ENCODE measurements around the gene IRS1.

IRS1 gene

DNA sequence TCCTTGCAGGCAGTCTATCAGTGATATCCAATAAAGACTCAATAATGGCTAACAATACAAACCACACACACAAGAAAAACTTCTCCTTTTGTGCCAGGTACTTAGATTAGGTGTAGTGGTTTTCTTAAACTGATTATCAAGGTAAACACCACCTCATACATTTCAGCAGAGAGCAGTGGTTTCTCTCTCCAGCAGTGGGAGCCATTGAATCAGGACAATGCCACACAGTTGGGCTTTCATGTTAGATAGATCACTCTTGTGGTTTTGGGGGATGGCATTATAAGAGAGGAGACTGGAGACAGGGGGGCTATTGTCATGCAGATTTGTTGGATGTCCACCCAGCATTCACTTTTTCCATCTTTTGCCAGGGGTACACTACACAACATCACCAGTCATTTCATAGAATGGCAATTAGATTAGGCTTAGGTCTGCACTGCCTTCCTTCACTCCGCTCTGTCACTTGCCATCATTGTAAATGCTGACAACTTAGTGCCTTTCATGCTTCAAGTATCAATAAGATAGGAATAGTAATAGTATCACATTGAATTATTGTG, 13.6 kb upstream of the IRS1 start:
- DNase-seq = no peak

DNA sequence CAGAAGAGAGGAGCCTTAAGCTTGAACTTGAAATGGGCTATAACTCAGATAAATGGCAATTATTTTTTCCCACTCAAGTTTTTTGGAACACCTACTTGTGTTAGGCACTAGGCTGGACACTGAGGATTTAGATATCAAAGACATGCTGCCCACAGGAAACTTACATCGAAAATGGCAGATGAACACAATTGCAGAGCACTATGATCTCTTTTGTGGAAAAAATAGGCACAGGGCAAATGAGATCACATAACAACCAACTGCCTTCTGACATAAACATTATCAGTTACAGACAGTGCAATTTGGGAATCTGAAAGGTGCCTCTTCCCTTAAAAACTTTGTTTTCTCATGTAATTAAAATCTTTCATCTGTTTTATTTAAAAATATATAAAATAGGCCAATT, 3.8 kb upstream of the IRS1 start:
- DNase-seq = no peak

DNA sequence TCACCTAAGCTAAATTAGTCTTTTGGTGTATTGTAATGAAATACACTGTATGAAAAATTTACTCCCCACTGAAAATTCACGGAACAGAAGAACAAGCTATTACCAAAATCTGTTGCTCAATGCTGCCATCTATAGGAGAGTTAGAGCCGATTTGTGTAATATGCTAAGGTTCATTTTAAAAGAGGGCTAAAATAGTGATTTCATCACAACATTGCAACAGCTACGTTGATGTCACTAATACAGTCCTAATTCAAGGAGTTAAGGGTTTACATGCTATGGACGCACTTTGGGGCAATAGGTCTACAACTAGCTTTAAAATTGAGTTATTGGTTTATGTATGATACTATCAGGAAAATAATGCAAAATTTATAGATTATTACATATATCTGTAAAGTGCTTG, 3.0 kb upstream of the IRS1 start:
- DNase-seq = peak; percentile 8

DNA sequence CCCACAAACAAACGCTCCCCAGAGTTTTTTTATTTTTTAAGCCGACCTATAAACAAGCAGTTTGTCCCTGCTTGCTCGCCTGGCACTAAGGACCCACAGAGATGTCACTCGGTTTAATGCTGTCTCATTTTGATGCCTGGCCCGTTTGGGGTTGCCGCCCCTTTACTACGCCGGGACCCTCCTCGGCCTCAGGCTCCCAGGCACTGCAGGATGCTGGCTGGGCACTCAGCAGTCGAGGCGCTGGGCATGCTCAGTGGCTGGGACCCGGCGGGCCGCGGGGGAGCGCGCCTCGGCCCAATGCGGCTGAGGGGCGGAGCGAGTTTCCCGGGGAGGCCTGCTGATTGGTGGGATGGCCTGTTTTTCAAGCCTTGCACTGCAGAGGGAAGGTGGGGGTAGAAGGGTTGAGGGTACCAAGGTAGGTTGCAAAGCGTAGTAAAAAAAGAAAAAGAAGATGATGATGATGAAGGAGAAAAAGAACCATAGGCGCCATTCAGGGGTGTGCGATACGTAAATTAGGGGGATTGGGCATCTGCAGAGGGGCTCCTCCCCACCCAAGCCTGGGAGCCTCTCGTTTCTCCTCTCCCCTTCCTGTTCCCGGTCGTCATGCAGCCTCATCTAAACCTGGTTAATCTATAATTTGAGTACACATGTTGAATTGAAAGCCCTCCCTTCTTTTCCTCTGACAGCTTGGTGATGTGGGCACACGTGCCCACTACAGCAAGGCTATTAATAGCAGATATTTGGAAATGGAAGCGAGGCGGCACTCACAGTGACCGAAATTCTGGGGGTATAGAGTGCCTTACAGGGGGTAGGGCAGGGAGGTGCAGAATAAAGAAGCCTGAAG, 1.5 kb upstream of the IRS1 start:
- peak; percentile 47 for DNase-seq

DNA sequence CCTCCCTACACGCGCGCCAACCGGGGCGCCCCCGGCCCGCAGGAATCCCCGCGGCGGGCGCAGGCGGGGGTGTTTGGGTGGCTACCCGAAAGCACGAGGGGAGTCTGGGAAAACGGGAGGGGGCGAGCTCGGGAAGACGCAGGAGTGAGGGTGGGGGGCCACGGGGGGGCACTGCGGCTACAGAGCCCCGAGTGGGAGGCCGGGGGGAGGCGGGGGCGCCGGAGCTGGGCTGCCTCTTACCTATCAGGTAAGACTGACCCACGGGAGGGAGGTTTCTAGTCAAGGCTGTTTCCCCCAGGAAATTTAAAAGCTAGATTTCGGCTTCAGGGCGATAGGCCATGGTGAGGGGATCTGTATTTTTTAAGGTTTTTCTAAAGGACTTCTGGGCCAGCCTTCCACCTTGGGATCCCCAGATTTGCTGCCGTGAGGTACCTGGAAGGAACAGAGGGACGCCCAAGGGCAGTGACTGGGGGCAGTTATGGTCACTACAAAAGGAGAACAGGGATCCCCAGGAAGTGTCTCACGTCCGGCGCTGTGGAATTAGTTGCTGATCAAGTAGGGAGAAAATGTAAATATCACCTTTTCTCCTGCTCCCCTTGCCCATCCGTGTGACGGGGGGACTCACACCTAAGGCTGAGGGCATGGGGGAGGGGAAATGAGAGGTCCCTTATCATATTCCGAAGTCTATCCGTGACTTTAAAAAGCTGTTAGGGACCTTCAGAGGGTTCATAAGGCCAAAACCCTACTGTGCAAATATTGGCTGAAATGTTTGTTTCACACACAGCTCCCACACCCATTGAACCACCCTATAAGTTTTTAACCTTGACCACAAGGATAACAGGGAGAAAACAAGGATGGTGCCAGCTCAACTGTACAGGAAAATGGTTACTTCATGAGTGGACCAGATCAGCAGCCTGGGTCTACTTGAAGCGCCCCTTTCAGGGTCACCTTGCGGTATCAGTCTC, 638 bp upstream of the IRS1 start:
- no peak for DNase-seq

DNA sequence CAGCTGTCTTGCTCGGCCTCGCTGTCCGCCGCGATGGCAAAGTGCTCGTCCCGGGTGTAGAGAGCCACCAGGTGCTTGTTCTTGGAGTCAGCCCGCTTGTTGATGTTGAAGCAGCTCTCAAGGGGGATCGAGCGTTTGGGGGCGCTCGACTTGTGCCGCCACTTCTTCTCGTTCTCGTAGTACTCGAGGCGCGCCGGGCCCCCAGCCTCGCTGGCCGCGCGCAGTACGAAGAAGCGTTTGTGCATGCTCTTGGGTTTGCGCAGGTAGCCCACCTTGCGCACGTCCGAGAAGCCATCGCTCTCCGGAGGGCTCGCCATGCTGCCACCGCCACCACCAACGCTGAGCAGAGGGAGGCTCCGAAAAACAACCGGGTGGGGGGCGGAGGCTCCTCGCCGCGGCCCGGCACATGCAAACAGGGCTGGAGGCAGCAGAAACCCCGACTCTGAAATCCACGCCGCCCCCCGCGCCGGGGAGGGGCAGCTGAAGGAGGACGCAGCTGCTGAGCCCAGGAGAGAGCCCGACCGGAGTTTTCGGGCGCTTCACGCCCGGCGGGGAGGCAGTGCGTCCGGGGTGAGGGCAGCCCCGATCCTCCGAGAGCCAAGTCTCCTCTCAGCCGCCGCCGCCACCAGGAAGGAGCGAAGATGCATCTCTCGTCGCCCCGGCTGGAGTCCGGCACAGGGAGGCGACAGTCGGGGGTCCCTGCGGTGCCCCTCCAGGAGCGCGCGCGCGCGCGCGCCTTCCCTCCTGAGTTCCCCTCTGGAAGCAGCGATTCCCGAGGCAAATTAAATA, 1.0 kb downstream of the IRS1 start:
- peak; percentile 31 for DNase-seq

- no peak for DNase-seq
Measured at GRCh38 chr2:226797989-226798421, 1.6 kb downstream of the IRS1 start.

- DNase-seq = no peak
Measured at GRCh38 chr2:226797289-226797988, 2.2 kb downstream of the IRS1 start.

- no peak for DNase-seq
Measured at GRCh38 chr2:226796840-226797288, 2.8 kb downstream of the IRS1 start.

- DNase-seq = peak; percentile 1
Measured at GRCh38 chr2:226796012-226796839, 3.4 kb downstream of the IRS1 start.

- no peak for DNase-seq
Measured at GRCh38 chr2:226795281-226796011, 4.2 kb downstream of the IRS1 start.

DNA sequence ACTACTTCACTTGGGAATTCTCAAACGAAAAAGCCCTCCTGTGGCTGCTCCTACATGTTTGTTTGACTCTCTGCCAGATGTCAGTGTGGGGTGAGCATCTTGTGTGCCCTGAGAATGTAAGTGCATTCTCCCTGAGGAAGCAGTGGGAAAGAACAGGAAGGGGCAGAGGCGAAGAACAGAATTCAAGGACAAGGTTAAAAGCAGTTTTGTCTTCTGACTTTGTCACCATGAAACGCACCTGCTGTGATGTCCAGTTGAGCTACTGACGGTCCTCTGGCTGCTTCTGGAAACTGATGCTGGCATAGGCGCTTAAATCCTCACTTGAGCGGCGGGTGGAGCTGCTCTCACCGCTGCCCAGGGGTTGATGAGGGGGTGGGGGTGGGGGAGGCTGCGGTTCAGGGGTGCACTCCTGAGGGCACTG, 4.9 kb downstream of the IRS1 start:
- no peak for DNase-seq

DNA sequence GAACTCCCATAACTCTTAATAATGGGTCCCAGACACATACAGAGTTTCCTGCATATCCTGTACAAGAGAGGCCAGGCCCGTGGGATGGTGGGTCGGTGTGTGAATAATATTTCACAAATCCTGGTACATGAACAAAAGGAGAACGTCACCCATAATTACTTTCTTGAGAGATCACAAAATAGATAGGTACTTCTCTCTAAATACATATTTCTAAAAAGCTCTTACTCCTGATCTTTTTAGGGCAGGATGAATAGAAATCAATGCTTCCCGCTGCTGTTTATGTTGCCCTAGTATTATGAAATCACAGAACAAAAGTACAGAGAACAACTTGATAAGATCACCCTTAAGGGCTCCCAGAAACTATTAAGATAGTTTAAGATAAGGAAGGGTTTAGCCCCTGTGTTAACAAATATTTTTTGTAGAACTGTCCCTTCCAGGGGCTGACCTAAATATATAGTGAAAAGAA, 5.4 kb downstream of the IRS1 start:
- DNase-seq = no peak

GRCh38 chr2:226793646-226794045, 6.0 kb downstream of the IRS1 start:
- no peak for DNase-seq

DNA sequence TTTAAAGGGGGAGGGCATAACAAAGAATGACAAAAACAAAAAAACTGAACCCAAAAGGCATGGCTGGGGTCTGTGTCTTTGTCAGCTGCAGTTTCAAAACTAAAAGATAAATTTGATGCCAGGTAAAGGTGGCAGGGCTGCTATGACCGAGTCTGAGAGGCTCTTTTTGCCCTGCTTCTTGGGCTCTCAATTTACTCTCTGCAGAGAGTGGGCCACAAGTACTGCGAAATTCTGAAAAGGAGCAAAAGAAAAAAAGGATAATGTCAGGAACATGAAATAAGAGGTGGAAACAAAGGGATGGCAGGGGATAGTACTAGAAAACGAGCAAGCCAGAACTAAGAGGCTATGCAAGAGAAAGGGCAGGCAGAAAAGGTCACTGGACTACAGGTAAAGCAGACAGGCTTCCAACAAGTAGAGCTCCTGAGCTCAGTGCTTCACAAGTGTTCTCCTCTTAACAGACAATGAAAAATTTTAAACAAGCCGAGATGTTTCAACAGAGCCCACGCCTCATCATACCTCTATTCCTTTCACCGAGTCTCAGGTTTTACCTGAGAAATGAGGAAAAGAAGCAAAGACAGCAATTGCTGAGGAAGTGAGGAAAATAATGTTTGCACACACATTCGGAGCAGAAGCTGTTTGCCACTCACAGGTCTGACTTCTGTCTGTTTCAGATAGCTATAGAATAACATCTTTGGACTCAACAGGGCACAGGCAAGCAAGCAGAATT, 7.3 kb downstream of the IRS1 start:
- no peak for DNase-seq

GRCh38 chr2:226791487-226792081, 8.0 kb downstream of the IRS1 start:
- peak; percentile 90 for DNase-seq

DNA sequence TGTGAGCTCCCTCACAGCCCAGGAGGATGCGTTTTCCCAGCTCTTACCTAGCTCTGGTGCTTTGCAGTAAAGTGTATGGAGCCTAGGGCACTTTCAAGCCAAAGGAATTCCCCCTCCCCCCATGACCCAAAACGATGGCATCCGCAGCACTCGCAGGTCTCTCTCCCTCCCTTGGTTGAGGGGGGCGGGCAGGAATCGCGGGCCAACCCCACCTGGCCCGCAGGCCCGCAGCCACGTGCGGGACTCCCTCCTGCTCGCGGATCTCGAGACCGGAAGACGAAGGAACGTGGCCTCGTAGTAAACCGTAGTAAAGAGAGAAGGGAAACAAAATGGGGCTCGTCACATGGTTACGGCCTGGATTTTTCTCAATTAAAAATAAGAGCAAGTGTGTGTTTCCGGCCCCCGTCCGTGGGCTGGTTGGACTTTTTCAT, 8.5 kb downstream of the IRS1 start:
- no peak for DNase-seq

DNA sequence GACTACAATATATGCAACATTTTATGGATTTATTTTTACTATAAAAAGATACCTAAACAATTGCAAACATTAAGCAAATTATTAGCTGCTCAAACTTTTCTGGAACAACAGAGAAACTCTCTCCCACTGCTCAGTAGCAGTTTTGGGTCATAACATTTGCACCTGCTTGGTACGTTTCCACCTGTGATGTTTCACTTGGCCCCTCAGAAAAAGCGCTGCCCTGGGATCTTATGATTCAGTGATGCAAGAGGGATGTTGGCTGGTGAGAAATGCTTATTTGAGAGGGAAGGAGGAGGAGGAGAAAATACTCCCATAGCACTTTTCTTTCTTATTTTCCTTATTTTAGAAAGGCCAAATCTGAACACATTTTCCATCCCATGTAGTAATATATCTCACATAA, 9.2 kb downstream of the IRS1 start:
- DNase-seq = no peak

DNA sequence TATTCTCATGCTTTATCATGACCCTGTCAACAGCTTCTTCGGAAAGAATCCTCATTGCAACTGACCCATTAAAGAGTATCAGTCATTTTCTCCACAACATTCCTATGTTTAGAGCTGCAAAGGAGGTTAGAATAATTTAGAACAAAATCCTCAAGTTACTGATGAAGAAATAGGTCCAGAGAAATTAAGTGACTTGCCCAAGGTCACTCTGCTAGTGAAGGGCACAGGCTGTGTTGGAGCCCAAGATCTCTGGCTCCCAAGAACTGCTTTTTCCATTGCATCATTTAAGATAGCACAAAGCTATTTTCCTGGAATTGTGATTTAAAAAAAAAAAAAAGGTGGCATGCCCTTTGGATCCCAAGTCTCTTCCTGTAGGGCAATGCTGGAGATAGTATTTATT, 9.6 kb downstream of the IRS1 start:
- no peak for DNase-seq
